ENCODE measurements around the gene RPS6KA5. TPM values are rescaled to one million over a fixed set of nuclear protein-coding genes. Genes with fewer than 3 reads are reported as not detected.
"Not testable (repeated sequence)": the region's sequence is repeated elsewhere in the genome, so short reads cannot be mapped to it uniquely, and the experiment has no call there.

Gene RPS6KA5
- total RNA-seq, 2 experiments from 2014 or later: 28.0 to 29.8 TPM

- no peaks in the 10 kb centered on the region for H3K9me3 ChIP-seq (ENCODE audit: control insufficient read depth in 1 of 2, insufficient read depth in 1 of 2, low read length in 2 of 2)
- ATAC-seq (ENCODE audit: poor library complexity) (no peak), DNase-seq (no peak)
- Mint-ChIP-seq H3K4me1 (ENCODE audit: low read depth) (no peaks in the 10 kb centered on the region), H3K27ac (no peak overlapping the region), H3K4me3 (no peak overlapping the region), H3K36me3 (ENCODE audit: low read depth) (peaks cover 8% of the 10 kb centered on the region), H3K27me3 (no peaks in the 10 kb centered on the region), H3K9me3 (no peaks in the 10 kb centered on the region)
- H3K27me3 ChIP-seq (ENCODE audit: control insufficient read depth in 1 of 2, insufficient read depth in 2 of 2, low read length in 2 of 2): no peaks in the 10 kb centered on the region
- no peaks in the 10 kb centered on the region for H3K36me3 ChIP-seq (ENCODE audit: insufficient read depth, low read length)
- POLR2A ChIA-PET: no interaction called here
- CTCF ChIA-PET: no interaction called here
- no peak for TF ChIP-seq CTCF (IDR thresholded peaks at IDR 0.05)
- intact Hi-C loops (cut with DNase I, micrococcal nuclease): no loop called here
- no peaks in the 10 kb centered on the region for H3K4me1 ChIP-seq (ENCODE audit: insufficient read depth, low read length)
- no peak overlapping the region for H3K4me3 ChIP-seq (ENCODE audit: low read length)
- no peak overlapping the region for H3K27ac ChIP-seq (ENCODE audit: low read depth in 1 of 2, low read length in 2 of 2)
Observed at GRCh38 chr14:90858511-90858910, 201.9 kb downstream of the RPS6KA5 start.

GRCh38 chr14:90857866-90858265 is 202.6 kb downstream of the RPS6KA5 start:
- Mint-ChIP-seq H3K27me3 (no peaks in the 10 kb centered on the region), H3K27ac (no peak overlapping the region), H3K36me3 (ENCODE audit: low read depth) (peaks cover 8% of the 10 kb centered on the region), H3K4me3 (no peak overlapping the region), H3K9me3 (no peaks in the 10 kb centered on the region), H3K4me1 (ENCODE audit: low read depth) (no peaks in the 10 kb centered on the region)
- POLR2A ChIA-PET: interaction anchor here (0.7 kb wide), 1 partner anchor 377 kb away, joined by 4 read pairs; no protein-coding TSS in a partner anchor
- Histone ChIP-seq H3K4me3 (ENCODE audit: low read length) (no peak overlapping the region), H3K27ac (ENCODE audit: low read depth in 1 of 2, low read length in 2 of 2) (no peak overlapping the region), H3K27me3 (ENCODE audit: control insufficient read depth in 1 of 2, insufficient read depth in 2 of 2, low read length in 2 of 2) (no peaks in the 10 kb centered on the region), H3K36me3 (ENCODE audit: insufficient read depth, low read length) (no peaks in the 10 kb centered on the region), H3K9me3 (ENCODE audit: control insufficient read depth in 1 of 2, insufficient read depth in 1 of 2, low read length in 2 of 2) (no peaks in the 10 kb centered on the region), H3K4me1 (ENCODE audit: insufficient read depth, low read length) (no peaks in the 10 kb centered on the region)
- ATAC-seq (ENCODE audit: poor library complexity) (no peak), DNase-seq (no peak)
- no peak for TF ChIP-seq CTCF (IDR thresholded peaks at IDR 0.05)
- intact Hi-C loops (cut with DNase I, micrococcal nuclease): no loop called here
- CTCF ChIA-PET: no interaction called here

GRCh38 chr14:90856115-90856514 is 204.3 kb downstream of the RPS6KA5 start:
- H3K9me3 ChIP-seq (ENCODE audit: control insufficient read depth in 1 of 2, insufficient read depth in 1 of 2, low read length in 2 of 2); H3K4me1 Mint-ChIP-seq (ENCODE audit: low read depth); ATAC-seq (ENCODE audit: poor library complexity); H3K27me3 ChIP-seq (ENCODE audit: control insufficient read depth in 1 of 2, insufficient read depth in 2 of 2, low read length in 2 of 2); intact Hi-C loops (cut with DNase I, micrococcal nuclease); H3K27me3 Mint-ChIP-seq; H3K4me1 ChIP-seq (ENCODE audit: insufficient read depth, low read length); H3K4me3 ChIP-seq (ENCODE audit: low read length); H3K36me3 Mint-ChIP-seq (ENCODE audit: low read depth); H3K27ac Mint-ChIP-seq; DNase-seq; H3K36me3 ChIP-seq (ENCODE audit: insufficient read depth, low read length); H3K27ac ChIP-seq (ENCODE audit: low read depth in 1 of 2, low read length in 2 of 2); H3K9me3 Mint-ChIP-seq; H3K4me3 Mint-ChIP-seq: not testable (repeated sequence)
- CTCF ChIA-PET: interaction anchor here (0.7 kb wide), 1 partner anchor 319 kb away, joined by 3 read pairs; no protein-coding TSS in a partner anchor
- POLR2A ChIA-PET: interaction anchor here (1.7 kb wide), 1 partner anchor 10 kb away, joined by 3 read pairs; no protein-coding TSS in a partner anchor

GRCh38 chr14:90853116-90853515 is 207.3 kb downstream of the RPS6KA5 start:
- intact Hi-C loops (cut with DNase I, micrococcal nuclease): no loop called here
- H3K4me3 ChIP-seq (ENCODE audit: low read length): no peak overlapping the region
- Mint-ChIP-seq H3K36me3 (ENCODE audit: low read depth) (no peaks in the 10 kb centered on the region), H3K27ac (no peak overlapping the region), H3K9me3 (no peaks in the 10 kb centered on the region), H3K4me3 (no peak overlapping the region), H3K4me1 (ENCODE audit: low read depth) (no peaks in the 10 kb centered on the region), H3K27me3 (no peaks in the 10 kb centered on the region)
- no peaks in the 10 kb centered on the region for H3K36me3 ChIP-seq (ENCODE audit: insufficient read depth, low read length)
- no peaks in the 10 kb centered on the region for H3K9me3 ChIP-seq (ENCODE audit: control insufficient read depth in 1 of 2, insufficient read depth in 1 of 2, low read length in 2 of 2)
- no peak for TF ChIP-seq CTCF (IDR thresholded peaks at IDR 0.05)
- H3K27ac ChIP-seq (ENCODE audit: low read depth in 1 of 2, low read length in 2 of 2): no peak overlapping the region
- no peak for DNase-seq
- no peaks in the 10 kb centered on the region for H3K27me3 ChIP-seq (ENCODE audit: control insufficient read depth in 1 of 2, insufficient read depth in 2 of 2, low read length in 2 of 2)
- ChIA-PET CTCF (no interaction called here), POLR2A (no interaction called here)
- ATAC-seq (ENCODE audit: poor library complexity): no peak
- H3K4me1 ChIP-seq (ENCODE audit: insufficient read depth, low read length): no peaks in the 10 kb centered on the region
